Natural killer cell (primary cell): ENCODE results near the gene RAB20. TPM values are rescaled to one million over a fixed set of nuclear protein-coding genes. Genes with fewer than 3 reads are reported as not detected.

ENCODE experiments used
- ATAC-seq, 3 donors: fragments of 150-1000 bp in 2 of 3; fragments of 200-7000 bp in 1 of 3; cut with Tn5 transposase; 1 replicate in 1 of 3; 2 replicates in 2 of 3; pipeline ENCODE4 v1.10.0; 2021; ENCODE audit warnings: mild to moderate bottlenecking in 2 of 3, moderate library complexity in 2 of 3
- DNase-seq, 2 donors: peaks; one replicate each; pipeline versions ENCODE4 v3.0.0 to v3.0.0-alpha.2; 2013 to 2021; ENCODE audit warnings: mixed read lengths in 1 of 2
- H3K27ac ChIP-seq: one replicate; pipeline ENCODE4 v1.5.1; 2013; ENCODE audit warnings: mild to moderate bottlenecking, low read length
- H3K27me3 ChIP-seq: one replicate; pipeline ENCODE4 v1.6.1; 2013; ENCODE audit warnings: low read length; ENCODE audit not compliant: control insufficient read depth, insufficient read depth
- H3K36me3 ChIP-seq: one replicate; pipeline ENCODE4 v1.6.1; 2013; ENCODE audit warnings: low read length; ENCODE audit not compliant: control insufficient read depth, insufficient read depth
- H3K4me1 ChIP-seq: one replicate; pipeline ENCODE4 v1.6.1; 2013; ENCODE audit warnings: low read length; ENCODE audit not compliant: control insufficient read depth, insufficient read depth
- H3K4me3 ChIP-seq: one replicate; pipeline ENCODE4 v1.5.1; 2013; ENCODE audit warnings: low read length
- H3K9me3 ChIP-seq: one replicate; pipeline ENCODE4 v1.6.1; 2013; ENCODE audit warnings: low read length; ENCODE audit not compliant: control insufficient read depth, insufficient read depth
- H3K27ac Mint-ChIP-seq, 2 donors: one replicate each; pipeline ENCODE4 v1.8.0; 2022; ENCODE audit warnings: mild to moderate bottlenecking in 2 of 2, mixed read lengths in 2 of 2, moderate library complexity in 1 of 2
- H3K27me3 Mint-ChIP-seq, 2 donors: one replicate each; pipeline ENCODE4 v1.8.0; 2022; ENCODE audit warnings: low read depth in 2 of 2, mixed read lengths in 2 of 2
- H3K36me3 Mint-ChIP-seq: one replicate; pipeline ENCODE4 v1.8.0; 2022; ENCODE audit warnings: mixed read lengths
- H3K4me1 Mint-ChIP-seq, 2 donors: one replicate each; pipeline ENCODE4 v1.8.0; 2022; ENCODE audit warnings: mixed read lengths in 2 of 2
- H3K4me3 Mint-ChIP-seq: one replicate; pipeline ENCODE4 v1.8.0; 2022; ENCODE audit warnings: mild to moderate bottlenecking, moderate library complexity, mixed read lengths
- H3K9me3 Mint-ChIP-seq, 2 donors: one replicate each; pipeline ENCODE4 v1.8.0; 2022; ENCODE audit warnings: mixed read lengths in 2 of 2
- CTCF ChIP-seq: fragments of 200-600 bp; IDR thresholded peaks from one replicate; pipeline ENCODE4 v1.8.0; 2022; ENCODE audit warnings: antibody characterized with exemption
- WGBS: methylation state at CpG from one replicate; pipeline ENCODE4 v1.1.7; 2013; ENCODE audit warnings: missing lambda C conversion rate; ENCODE audit not compliant: insufficient coverage; 5-methylcytosine and 5-hydroxymethylcytosine counted together
- intact Hi-C: fragments of 100-400 bp; cut with micrococcal nuclease; formaldehyde crosslinking; loops from one replicate; pipeline ENCODE4 v1.14.2; 2022
- total RNA-seq, 4 donors: library from RNA; stranded (reverse); fragments of 120-200 nt in 1 of 4; gene quantifications; one replicate each; pipeline versions ENCODE4 v1.2.3 to v1.2.4, GENCODE V29; 2013 to 2022

Gene RAB20
- total RNA-seq, 3 donors from 2014 or later (not counting 1 experiment from before 2014, with no cell fraction given), result 1.0 to 3.3 (median 1.2) TPM

GRCh38 chr13:110540871-110541525 lies 20.5 kb downstream of the RAB20 start:
- intact Hi-C loops, result no loop called here
- no peaks in the 10 kb centered on the region for H3K9me3 Mint-ChIP-seq
- H3K4me3 ChIP-seq, result no peak overlapping the region
- no peak for TF ChIP-seq CTCF
- peaks cover 2 to 14% of the 10 kb centered on the region in 2 donors for H3K27me3 Mint-ChIP-seq
- no peaks in the 10 kb centered on the region for H3K9me3 ChIP-seq
- no peaks in the 10 kb centered on the region for H3K36me3 ChIP-seq
- H3K36me3 Mint-ChIP-seq, result no peaks in the 10 kb centered on the region
- H3K4me1 ChIP-seq, result peaks cover 11% of the 10 kb centered on the region
- H3K27ac Mint-ChIP-seq, result no peak overlapping the region
- no peak overlapping the region for H3K4me3 Mint-ChIP-seq
- H3K27ac ChIP-seq, result no peak overlapping the region
- no peak for ATAC-seq
- no peaks in the 10 kb centered on the region for H3K27me3 ChIP-seq
- WGBS, result 90% methylated on average over 15 of the region's 15 CpGs
- no peak for DNase-seq
- no peaks in the 10 kb centered on the region for H3K4me1 Mint-ChIP-seq

GRCh38 chr13:110539894-110540293 lies 21.6 kb downstream of the RAB20 start:
- Histone ChIP-seq H3K4me1 (peaks cover 16% of the 10 kb centered on the region), H3K36me3 (no peaks in the 10 kb centered on the region), H3K27me3 (no peaks in the 10 kb centered on the region), H3K4me3 (no peak overlapping the region), H3K27ac (no peak overlapping the region), H3K9me3 (no peaks in the 10 kb centered on the region)
- Mint-ChIP-seq H3K27me3 (peaks cover 0 to 2% of the 10 kb centered on the region in 2 donors), H3K4me1 (no peaks in the 10 kb centered on the region), H3K36me3 (no peaks in the 10 kb centered on the region), H3K9me3 (no peaks in the 10 kb centered on the region), H3K4me3 (no peak overlapping the region), H3K27ac (no peak overlapping the region)
- DNase-seq, result no peak
- ATAC-seq, result no peak
- intact Hi-C loops, result no loop called here
- no peak for TF ChIP-seq CTCF
- 84% methylated on average over 5 of the region's 5 CpGs for WGBS

- Mint-ChIP-seq H3K4me3 (no peak overlapping the region), H3K36me3 (no peaks in the 10 kb centered on the region), H3K9me3 (no peaks in the 10 kb centered on the region), H3K27ac (no peak overlapping the region), H3K4me1 (no peaks in the 10 kb centered on the region), H3K27me3 (no peaks in the 10 kb centered on the region)
- Histone ChIP-seq H3K36me3 (no peaks in the 10 kb centered on the region), H3K27me3 (no peaks in the 10 kb centered on the region), H3K9me3 (no peaks in the 10 kb centered on the region), H3K4me1 (peaks cover 16% of the 10 kb centered on the region), H3K4me3 (no peak overlapping the region), H3K27ac (no peak overlapping the region)
- intact Hi-C loops, result no loop called here
- TF ChIP-seq CTCF, result no peak
- ATAC-seq, result no peak
- WGBS, result 40% methylated on average over 5 of the region's 5 CpGs
- no peak for DNase-seq
Measured at GRCh38 chr13:110538632-110539031, 22.9 kb downstream of the RAB20 start.
